Caco-2 (cell line): Measurements from ENCODE around the gene MACROD2. TPM values are rescaled to one million over a fixed set of nuclear protein-coding genes. Genes with fewer than 3 reads are reported as not detected.

Experiments
- BruUV-seq: library from RNA; stranded (reverse); fragments of 400-500 nt; replicated peaks from 2 replicates; lab custom pipeline; 2021; lab: Mats Ljungman, UMichigan
- CTCF ChIA-PET: fragments of 300-600 bp; sonication (Branson Sonifier 250); formaldehyde crosslinking; loops from one replicate; lab custom pipeline; 2022; ENCODE audit warnings: antibody characterized with exemption; lab: Charles Lee
- POLR2A ChIA-PET: fragments of 300-600 bp; sonication (Branson Sonifier 250); formaldehyde crosslinking; loops from one replicate; lab custom pipeline; 2022; ENCODE audit warnings: antibody characterized with exemption; lab: Charles Lee
- DNase-seq, 2 experiments: peaks; one replicate each; pipeline versions ENCODE4 v3.0.0 to v3.0.0-alpha.2; 2020 to 2022
- H3K27me3 ChIP-seq: replicated peaks from 2 replicates; pipeline ENCODE4 v1.6.0; 2011; ENCODE audit warnings: low read length; ENCODE audit not compliant: control insufficient read depth, insufficient read depth
- H3K36me3 ChIP-seq: 2 replicates; pipeline ENCODE4 v1.5.1; 2011; ENCODE audit warnings: low read length; ENCODE audit not compliant: control insufficient read depth, insufficient read depth
- H3K4me1 ChIP-seq: fragments of 250-450 bp; sonication (Bioruptor Pico); 2 replicates; pipeline ENCODE4 v1.5.1; 2020; ENCODE audit warnings: mild to moderate bottlenecking
- H3K4me3 ChIP-seq: 2 replicates; pipeline ENCODE4 v1.5.1; 2011; ENCODE audit warnings: low read depth, mild to moderate bottlenecking, control low read depth, low read length
- H3K9me3 ChIP-seq: fragments of 250-450 bp; sonication (Bioruptor Pico); 2 replicates; pipeline ENCODE4 v1.5.1; 2020; ENCODE audit warnings: mild to moderate bottlenecking, moderate library complexity
- H3K27ac Mint-ChIP-seq: one replicate; pipeline ENCODE4 v1.8.0; 2022; ENCODE audit warnings: mixed read lengths; ENCODE audit not compliant: unreplicated experiment
- H3K27me3 Mint-ChIP-seq: one replicate; pipeline ENCODE4 v1.8.0; 2022; ENCODE audit warnings: mixed read lengths; ENCODE audit not compliant: insufficient read depth, unreplicated experiment
- H3K36me3 Mint-ChIP-seq: one replicate; pipeline ENCODE4 v1.8.0; 2022; ENCODE audit warnings: mild to moderate bottlenecking, mixed read lengths; ENCODE audit not compliant: insufficient read depth, unreplicated experiment
- H3K4me1 Mint-ChIP-seq: one replicate; pipeline ENCODE4 v1.8.0; 2022; ENCODE audit warnings: low read depth, mixed read lengths; ENCODE audit not compliant: unreplicated experiment
- H3K4me3 Mint-ChIP-seq: one replicate; pipeline ENCODE4 v1.8.0; 2022; ENCODE audit warnings: mild to moderate bottlenecking, moderate library complexity, mixed read lengths; ENCODE audit not compliant: unreplicated experiment
- H3K9me3 Mint-ChIP-seq: one replicate; pipeline ENCODE4 v1.8.0; 2022; ENCODE audit warnings: mixed read lengths; ENCODE audit not compliant: unreplicated experiment
- intact Hi-C: fragments of 100-400 bp; cut with micrococcal nuclease; formaldehyde crosslinking; loops from one replicate; pipeline ENCODE4 v1.10.0; 2022; ENCODE audit not compliant: unreplicated experiment
- total RNA-seq: library from RNA; stranded (reverse); gene quantifications from 2 replicates; pipeline ENCODE4 v1.2.3, GENCODE V29; 2022
- TF ChIP-seq, protein P1 (sequence below), 2 experiments: fragments of 200-600 bp in 1 of 2; IDR thresholded peaks; 1 replicate in 1 of 2; 2 replicates in 1 of 2; pipeline versions ENCODE4 v1.5.1 to v1.8.0; 2011 to 2022; ENCODE audit warnings: antibody characterized with exemption in 1 of 2, control low read depth in 1 of 2, inconsistent platforms in 1 of 2, low read depth in 1 of 2, low read length in 1 of 2, mild to moderate bottlenecking in 1 of 2, moderate library complexity in 1 of 2; ENCODE audit not compliant: insufficient read depth in 1 of 2, severe bottlenecking in 1 of 2, unreplicated experiment in 1 of 2

The MACROD2 gene
- total RNA-seq, 1 experiment from 2014 or later: 6.4 TPM

DNA sequence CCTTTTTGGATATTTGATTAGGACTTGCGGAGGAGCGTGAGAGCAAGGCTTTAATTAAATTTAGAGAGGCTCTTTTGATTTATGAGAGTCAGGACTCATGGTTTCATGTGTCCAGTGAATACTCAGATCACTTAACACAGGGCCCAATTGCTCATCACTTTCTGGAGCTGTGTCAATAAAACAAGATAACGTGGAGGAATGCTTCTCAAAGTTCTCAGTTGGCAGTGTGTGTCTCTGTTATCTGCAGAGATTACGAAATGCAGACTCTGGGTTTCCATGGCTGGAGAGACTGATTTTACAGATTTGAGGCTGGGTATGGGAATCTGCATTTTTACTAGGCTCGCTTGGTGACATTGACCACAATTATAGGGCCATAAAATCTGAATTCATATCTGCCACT is 677.8 kb downstream of the MACROD2 start:
- Mint-ChIP-seq H3K27ac (peak overlapping the region; percentile 26), H3K36me3 (no peaks in the 10 kb centered on the region), H3K9me3 (peaks cover 21% of the 10 kb centered on the region), H3K27me3 (no peaks in the 10 kb centered on the region), H3K4me1 (peaks cover 10% of the 10 kb centered on the region), H3K4me3 (peak overlapping the region; percentile 25)
- H3K4me3 ChIP-seq: no peak overlapping the region
- intact Hi-C loops: loop anchor here (2.0 to 5.0 kb wide), 3 partner anchors 266 to 336 kb away; partner anchors contain the start of gene FLRT3
- 0 out of 2 replicates have a peak, but pooled peaks cover 3% of the 10 kb centered on the region for H3K9me3 ChIP-seq
- peak; percentile 69 to 70 for DNase-seq
- BruUV-seq: no TSS peak
- TF ChIP-seq, protein P1, sequence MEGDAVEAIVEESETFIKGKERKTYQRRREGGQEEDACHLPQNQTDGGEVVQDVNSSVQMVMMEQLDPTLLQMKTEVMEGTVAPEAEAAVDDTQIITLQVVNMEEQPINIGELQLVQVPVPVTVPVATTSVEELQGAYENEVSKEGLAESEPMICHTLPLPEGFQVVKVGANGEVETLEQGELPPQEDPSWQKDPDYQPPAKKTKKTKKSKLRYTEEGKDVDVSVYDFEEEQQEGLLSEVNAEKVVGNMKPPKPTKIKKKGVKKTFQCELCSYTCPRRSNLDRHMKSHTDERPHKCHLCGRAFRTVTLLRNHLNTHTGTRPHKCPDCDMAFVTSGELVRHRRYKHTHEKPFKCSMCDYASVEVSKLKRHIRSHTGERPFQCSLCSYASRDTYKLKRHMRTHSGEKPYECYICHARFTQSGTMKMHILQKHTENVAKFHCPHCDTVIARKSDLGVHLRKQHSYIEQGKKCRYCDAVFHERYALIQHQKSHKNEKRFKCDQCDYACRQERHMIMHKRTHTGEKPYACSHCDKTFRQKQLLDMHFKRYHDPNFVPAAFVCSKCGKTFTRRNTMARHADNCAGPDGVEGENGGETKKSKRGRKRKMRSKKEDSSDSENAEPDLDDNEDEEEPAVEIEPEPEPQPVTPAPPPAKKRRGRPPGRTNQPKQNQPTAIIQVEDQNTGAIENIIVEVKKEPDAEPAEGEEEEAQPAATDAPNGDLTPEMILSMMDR (IDR thresholded peaks at IDR 0.05; ENCODE audit: insufficient read depth in 1 of 2, low read depth in 1 of 2, low read length in 1 of 2, severe bottlenecking in 1 of 2, unreplicated experiment in 1 of 2): no peak
- POLR2A ChIA-PET: interaction anchor here (0.8 kb wide), 1 partner anchor 109 kb away, joined by 3 read pairs; no protein-coding TSS in a partner anchor
- CTCF ChIA-PET: no interaction called here
- no peaks in the 10 kb centered on the region for H3K36me3 ChIP-seq
- H3K4me1 ChIP-seq: peaks cover 34% of the 10 kb centered on the region
- H3K27me3 ChIP-seq: no peaks in the 10 kb centered on the region

DNA sequence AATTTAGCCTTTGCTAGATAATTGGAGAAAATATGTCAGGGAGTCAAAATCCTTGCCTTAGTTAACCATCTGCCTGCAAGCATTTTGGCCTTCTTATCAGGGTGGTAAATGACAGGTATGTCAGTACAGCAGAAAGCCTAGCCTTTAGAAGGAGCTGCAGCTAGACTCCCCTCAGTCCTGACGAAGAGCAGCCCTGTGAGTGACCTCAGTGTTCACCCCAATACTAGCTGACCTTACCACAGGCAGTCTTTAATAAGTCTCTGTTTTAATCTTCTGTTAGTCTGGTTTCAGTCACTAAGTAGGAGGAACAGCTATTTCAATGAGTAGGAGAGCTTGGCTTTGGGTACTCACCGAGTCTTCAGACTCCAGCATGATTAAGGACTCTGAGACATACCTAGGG is 682.1 kb downstream of the MACROD2 start:
- H3K9me3 ChIP-seq: 0 out of 2 replicates have a peak, but pooled peaks cover 3% of the 10 kb centered on the region
- no TSS peak for BruUV-seq
- Mint-ChIP-seq H3K36me3 (no peaks in the 10 kb centered on the region), H3K4me3 (no peak overlapping the region), H3K27ac (no peak overlapping the region), H3K4me1 (peaks cover 10% of the 10 kb centered on the region), H3K9me3 (peaks cover 21% of the 10 kb centered on the region), H3K27me3 (no peaks in the 10 kb centered on the region)
- H3K4me3 ChIP-seq: no peak overlapping the region
- TF ChIP-seq, protein P1 (IDR thresholded peaks at IDR 0.05; ENCODE audit: insufficient read depth in 1 of 2, low read depth in 1 of 2, low read length in 1 of 2, severe bottlenecking in 1 of 2, unreplicated experiment in 1 of 2): no peak
- ChIA-PET POLR2A (interaction anchor here (0.8 kb wide), 1 partner anchor 340 kb away, joined by 3 read pairs; no protein-coding TSS in a partner anchor), CTCF (no interaction called here)
- no peak for DNase-seq
- no peaks in the 10 kb centered on the region for H3K27me3 ChIP-seq
- peaks cover 15% of the 10 kb centered on the region for H3K4me1 ChIP-seq
- intact Hi-C loops: no loop called here
- no peaks in the 10 kb centered on the region for H3K36me3 ChIP-seq

DNA sequence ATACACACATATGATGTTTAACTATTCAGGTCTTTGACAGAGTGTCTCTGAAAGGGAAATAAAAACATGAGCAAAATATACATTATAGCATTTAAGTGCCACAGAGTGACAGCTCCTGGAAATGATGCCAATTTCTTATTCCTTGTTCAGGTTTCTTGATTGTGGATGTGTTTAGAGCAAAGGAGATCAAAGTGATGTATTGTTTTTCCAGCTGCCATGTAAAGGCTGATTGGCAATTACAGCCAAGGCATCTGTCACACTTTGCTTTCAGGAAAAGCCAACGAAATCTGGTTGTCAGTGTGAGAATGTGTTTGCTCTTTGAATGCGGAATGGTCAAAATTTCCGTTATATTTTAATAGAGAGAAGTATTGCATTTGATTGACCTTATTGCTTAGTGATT is 689.9 kb downstream of the MACROD2 start:
- no peak overlapping the region for H3K4me3 Mint-ChIP-seq
- Histone ChIP-seq H3K27me3 (no peaks in the 10 kb centered on the region), H3K4me1 (no peaks in the 10 kb centered on the region), H3K36me3 (no peaks in the 10 kb centered on the region), H3K9me3 (no peaks in the 10 kb centered on the region), H3K4me3 (no peak overlapping the region)
- intact Hi-C loops: no loop called here
- ChIA-PET POLR2A (no interaction called here), CTCF (interaction anchor here (0.6 kb wide), 1 partner anchor 44 kb away, joined by 3 read pairs; no protein-coding TSS in a partner anchor)
- H3K27me3 Mint-ChIP-seq: no peaks in the 10 kb centered on the region
- no peaks in the 10 kb centered on the region for H3K36me3 Mint-ChIP-seq
- H3K9me3 Mint-ChIP-seq: no peaks in the 10 kb centered on the region
- TF ChIP-seq, protein P1 (IDR thresholded peaks at IDR 0.05; ENCODE audit: insufficient read depth in 1 of 2, low read depth in 1 of 2, low read length in 1 of 2, severe bottlenecking in 1 of 2, unreplicated experiment in 1 of 2): no peak
- H3K4me1 Mint-ChIP-seq: no peaks in the 10 kb centered on the region
- BruUV-seq: no TSS peak
- H3K27ac Mint-ChIP-seq: no peak overlapping the region
- DNase-seq: no peak
